COLO668 (cell line): Measurements from ENCODE around the gene CACNA2D3.

ENCODE experiments used
- DNase-seq: peaks from one replicate; lab custom pipeline; 2025; ENCODE audit not compliant: unreplicated experiment; lab: John Stamatoyannopoulos, UW

The CACNA2D3 gene

DNA sequence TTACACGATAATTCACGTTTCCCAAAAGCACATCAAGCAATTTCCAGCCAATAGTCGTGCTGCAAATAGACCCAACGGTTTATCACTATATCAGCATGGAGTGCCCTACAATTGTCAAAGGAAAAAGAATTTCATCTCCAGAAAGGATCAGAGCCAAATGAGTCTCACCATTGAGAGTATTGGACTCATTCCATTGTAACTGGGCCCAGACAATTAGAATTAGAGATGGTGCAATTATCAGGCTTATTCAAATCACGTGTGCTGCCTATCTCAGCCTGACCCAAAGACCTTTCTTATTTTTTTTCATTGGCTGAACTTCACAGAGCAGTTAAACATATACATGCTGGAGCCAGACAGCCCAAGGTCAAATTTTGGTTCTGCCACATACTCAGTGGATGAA lies 892.6 kb downstream of the CACNA2D3 start:
- no peak for DNase-seq

DNA sequence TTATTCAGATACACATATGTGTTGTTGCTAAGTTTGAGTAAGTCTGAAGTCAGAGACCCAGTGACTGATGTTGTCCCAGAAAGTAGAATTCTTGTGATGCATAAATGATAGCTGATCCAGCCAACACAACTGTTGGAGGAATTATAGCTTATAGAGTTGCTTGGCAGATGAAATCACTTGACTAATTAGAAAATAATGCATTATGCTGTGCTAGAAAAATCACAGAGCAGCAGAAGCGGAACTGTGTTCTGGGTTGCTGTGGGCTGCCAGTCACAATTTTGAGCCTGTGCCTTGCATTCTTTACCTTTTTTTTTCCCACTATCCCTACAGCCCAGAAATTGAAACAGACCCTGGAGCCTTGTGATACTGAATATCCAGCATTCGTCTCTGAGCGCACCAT lies 895.5 kb downstream of the CACNA2D3 start:
- DNase-seq, result no peak

DNA sequence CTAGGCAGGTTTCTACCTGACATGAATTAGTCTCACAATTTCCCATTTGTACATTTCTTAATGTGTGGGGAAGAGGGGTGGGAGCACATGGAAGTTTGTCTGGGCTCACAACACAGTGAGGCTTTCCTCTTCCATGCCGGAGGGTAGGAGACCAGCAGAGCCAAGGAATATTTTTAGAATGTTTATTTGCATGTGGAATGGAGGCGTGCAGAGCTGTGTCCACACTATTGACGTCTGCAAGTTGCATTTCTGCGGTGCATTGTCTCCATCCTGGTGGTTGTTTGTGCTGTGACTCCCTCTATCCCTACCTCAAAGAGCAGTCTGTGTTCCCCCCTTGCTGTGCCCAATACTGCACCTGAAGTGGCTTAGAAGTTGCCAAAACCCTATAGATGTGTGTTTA lies 908.6 kb downstream of the CACNA2D3 start:
- DNase-seq, result no peak

DNA sequence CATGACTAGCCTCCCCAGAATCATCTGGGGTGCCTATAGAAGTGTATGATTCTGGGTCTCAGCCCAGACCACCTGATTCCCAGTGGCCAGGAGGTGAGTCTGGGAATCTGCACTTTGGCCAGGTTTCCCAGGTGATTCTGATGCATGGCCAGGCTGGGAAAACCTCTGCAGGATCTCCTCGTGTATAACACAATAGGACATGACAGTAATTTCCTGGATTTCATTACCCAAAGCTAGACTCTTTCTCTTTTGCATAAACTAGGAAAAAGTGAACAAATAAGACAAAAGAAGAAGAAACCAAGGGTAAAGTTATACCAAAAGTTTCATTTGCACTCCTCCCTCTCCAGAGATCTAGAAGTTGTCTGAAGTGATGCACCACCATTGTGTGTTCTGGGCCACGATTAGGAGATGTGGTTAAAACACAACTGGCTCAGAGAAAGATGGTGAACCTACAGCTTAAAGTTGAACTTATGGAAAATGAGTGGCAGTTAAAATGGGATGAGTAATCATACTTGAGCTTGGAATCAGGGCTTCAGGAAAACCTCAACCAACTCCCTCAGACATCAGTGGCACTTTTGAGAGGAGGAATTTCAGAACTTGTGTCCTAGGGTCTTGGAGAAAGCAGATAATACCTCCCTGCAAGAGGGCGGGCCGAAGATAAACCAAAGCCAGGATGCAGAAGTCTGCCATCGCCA lies 914.7 kb downstream of the CACNA2D3 start:
- no peak for DNase-seq

DNA sequence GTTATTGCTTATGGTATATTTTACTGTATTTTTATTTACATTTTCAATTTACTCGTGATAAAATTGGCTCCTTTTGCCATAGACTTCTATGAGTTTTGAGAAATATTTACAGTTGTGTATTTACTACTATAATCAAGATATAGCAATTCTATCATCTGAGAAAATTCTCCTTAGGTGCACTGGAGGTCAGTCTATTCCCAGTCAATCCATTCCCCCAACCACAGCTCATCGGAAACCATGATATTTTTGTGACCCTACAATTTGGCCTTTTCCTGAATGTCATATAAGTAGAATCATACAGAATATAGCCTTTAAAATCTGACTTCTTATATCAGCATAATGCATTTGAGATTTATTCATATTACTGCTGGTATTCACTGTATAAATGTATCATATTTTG lies 920.2 kb downstream of the CACNA2D3 start:
- no peak for DNase-seq

DNA sequence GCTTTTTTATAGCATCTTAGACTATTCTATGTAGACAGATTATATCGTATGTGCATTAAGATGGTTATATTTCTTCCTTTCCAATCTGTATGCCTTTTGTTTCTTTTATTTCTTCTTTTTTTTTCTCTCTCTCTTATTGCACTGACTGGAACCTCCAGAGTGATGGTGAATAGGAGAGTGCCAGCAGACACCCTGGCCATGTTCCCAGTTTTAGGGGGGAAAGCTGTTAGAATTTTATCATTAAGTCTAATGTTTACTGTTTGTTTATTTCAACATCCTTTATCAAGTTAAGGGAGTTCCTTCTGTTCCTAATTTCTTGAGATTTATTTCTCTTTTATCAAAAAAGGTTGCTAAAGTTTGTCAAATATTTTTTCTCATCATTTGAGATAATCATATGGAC lies 922.1 kb downstream of the CACNA2D3 start:
- no peak for DNase-seq

DNA sequence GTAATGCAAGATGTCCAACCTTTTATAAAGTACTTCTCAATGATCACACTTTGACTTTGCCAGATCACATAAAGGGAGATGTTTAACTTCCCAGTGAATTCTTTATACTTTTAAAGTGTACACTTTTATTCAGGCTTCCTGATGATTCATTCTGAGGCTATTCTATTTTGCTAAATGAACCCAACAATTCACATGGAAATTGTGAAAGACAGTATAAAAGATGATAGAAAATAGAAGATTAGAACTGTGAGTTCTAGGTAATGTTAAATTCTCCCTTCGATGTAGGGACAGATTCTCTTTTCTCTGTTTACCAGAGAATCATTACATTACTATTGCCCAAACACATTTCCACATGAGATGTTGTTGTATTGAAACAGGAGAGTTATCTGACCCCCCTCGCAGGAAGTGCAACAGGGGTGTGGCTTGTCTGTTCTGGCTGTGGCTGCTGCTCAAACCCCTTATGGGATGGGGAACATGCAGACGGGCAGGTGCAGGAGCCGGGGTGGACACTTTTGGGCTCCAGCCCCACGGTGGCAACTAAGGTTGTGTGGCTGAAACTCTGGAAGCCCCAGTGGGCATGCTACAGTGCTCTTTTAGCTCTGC lies 936.8 kb downstream of the CACNA2D3 start:
- no peak for DNase-seq

DNA sequence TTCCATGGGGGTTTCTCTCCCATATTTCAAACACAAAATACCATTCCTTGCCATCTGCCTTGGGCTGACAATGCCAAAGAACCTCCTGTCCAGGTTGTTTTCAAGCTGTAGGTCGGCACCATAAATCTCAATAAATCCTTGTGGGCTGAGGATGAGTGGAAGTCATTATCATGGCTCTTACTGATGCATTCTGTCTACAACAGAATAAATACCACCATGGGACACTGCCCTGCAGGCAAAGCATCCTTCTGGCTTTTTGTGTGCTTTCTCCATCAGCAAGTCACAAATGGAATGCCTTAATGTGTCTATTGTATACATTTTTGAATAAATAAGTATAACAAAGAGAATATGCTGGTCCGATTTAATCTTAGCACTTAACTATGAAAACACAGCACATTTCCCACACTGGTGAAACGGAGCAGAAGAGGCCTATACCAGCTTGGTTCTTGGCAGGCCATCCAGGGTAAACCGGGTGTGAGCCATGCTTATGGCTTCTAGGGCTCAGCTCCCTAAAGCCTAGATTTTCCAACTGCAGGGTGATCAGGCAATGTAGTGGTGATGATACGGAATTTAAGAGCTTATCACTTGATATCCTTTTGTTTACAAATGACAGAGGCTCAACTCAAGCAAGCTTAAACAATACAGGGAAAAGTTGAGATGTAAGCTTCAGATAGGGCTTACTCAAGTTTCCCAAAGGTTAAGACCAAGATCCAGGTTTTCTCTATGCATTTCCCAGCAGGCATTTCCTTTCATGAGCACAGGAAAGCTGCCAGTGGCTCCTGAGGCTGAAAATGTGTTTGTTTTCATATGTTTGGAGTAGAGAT lies 938.8 kb downstream of the CACNA2D3 start:
- no peak for DNase-seq

DNA sequence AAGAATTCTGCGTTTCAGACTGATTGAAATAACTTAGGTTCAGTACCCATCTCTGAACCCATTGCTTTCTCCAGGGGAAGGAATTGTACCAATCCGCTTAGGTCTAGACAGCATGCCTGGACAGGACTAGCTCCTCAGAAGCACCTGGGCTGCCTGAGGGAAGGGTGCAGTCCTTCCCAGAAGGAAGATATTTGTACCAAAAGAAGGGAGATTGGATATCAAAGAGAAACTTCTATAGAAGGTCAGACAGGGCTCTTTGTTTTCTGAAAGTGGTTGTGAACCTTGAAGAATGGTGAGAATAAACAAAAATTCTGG lies 939.3 kb downstream of the CACNA2D3 start:
- no peak for DNase-seq

DNA sequence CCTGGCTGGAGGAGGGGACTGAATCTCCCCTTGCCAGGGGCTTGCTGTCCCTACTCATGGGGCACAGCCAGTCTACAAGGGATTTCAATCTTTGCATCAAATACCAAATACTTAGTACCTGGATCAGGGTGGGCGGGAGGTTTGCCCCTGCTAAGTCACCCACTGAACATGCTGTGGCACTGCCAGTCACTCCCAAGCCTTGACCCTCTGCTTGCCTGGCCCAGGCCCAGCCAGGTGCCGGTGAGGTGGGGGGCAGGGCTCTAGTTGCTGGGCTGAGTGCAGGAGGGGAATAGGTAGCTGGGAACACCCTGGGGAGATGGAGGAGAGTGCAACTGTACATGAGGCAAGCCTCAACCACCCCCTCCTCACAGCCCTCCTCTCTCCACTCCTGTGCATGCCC lies 941.8 kb downstream of the CACNA2D3 start:
- DNase-seq, result no peak

DNA sequence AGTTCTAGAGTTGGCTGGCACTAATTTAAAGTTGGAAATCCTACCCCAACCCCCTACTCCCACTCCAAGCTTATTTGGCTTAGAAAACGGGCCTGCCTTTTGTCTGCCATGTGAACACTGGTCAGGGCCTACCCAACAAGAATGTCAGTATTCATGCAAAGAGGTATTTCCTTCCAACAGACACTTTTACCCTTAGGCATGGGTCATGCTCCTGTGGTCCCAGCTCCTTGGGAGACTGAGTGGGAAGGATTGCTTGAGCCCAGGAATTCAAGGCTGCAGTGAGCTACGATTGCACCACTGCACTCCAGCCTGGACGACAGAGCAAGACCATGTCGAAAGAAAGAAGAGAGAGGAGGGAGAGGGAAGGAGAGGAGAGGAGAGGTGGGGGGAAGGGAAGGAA lies 943.0 kb downstream of the CACNA2D3 start:
- no peak for DNase-seq

DNA sequence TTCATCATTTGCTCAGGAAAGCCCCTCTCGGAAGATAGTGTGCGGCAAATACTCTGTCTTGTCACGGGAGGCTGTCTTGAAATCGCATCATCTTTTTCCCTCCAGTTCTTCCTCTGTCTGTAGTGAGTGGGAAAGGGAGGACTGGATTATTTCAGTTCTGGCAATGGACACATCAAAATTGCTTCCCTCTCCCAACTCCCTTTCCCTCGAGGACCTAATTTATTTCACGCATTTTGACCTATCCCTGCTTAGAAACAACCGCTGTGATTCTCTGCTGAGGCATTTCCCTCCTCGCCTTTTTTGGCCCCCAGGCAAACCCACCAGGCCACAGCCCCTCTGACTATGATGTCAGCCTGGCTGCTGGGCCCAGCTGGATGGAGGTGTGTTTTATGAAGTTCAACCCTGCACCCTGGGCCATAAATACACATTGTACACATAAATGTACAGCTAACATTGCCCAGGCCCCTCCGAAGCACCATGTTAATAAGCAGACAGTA lies 944.2 kb downstream of the CACNA2D3 start:
- DNase-seq, result no peak

DNA sequence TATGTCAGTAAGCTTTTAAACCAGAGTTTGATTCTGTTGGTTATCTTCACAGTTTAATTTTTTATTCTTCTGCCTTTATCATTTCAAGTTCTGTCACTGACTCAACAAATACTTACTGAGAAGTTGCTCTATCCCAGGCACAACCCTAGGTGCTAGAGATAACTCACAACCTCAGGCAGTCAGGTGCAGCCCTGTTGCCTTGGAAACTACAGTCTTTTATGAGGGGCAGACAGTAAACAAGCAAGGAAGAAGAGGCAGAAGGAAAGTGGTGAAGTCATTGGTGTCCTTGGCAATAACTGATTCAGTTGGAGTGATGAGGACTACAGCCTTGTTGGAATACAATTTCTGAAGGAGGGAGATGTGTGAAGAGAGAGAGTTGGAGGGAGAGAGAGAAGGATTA lies 947.6 kb downstream of the CACNA2D3 start:
- no peak for DNase-seq

DNA sequence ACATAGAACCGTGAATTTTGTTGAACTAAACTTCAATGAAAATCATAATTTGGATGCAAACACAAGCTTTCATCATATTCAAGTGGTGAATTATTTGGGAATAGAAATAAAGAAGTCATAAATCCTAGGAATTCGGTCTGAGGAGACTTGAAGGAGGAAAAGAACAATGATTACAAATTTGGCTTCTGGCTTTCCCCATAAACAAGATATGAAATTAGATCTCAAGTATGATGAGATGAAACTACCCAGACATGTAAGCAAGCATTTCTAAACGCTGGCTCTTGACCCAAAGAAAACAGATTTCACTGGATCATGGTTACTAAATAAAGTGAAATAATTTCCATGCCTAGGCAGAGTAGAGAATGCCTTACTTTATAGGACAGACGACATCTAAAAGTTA lies 952.4 kb downstream of the CACNA2D3 start:
- DNase-seq, result no peak

DNA sequence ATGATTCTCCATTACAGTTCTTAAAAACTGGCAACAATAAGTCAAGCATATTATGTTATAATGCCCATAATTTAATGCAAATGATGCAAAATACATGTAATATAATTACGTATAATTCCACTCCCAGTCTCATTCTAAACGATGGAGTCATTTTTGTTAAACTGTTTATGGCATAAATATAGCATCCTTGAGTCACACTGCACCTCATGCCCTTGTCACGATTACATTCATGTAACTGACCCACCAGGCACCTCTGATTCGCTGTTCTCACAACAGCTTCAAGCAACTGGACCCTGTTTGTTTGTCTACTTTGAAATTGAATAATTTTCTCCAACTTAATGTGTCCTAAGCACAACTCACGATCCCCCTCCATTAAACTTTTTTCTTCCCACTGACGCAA lies 953.5 kb downstream of the CACNA2D3 start:
- DNase-seq, result no peak

DNA sequence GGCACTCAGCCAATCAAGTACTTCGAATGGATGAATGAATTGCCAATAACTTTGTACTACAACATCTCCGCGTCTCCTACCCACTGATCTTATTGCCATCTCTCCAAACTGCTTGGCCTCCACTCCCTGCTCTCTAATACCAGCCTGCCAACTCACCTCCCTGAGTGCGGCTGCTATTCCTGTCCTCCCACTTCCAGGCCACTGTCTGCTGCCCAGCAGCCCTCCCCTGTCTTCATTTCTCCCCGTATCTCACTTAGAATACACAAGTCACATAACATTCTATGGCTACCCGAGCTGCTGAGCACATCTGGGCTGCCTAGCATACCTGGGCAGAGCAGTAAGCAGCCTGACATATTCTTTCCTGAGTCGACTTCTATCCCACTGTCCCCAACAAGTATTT lies 955.4 kb downstream of the CACNA2D3 start:
- DNase-seq, result no peak

DNA sequence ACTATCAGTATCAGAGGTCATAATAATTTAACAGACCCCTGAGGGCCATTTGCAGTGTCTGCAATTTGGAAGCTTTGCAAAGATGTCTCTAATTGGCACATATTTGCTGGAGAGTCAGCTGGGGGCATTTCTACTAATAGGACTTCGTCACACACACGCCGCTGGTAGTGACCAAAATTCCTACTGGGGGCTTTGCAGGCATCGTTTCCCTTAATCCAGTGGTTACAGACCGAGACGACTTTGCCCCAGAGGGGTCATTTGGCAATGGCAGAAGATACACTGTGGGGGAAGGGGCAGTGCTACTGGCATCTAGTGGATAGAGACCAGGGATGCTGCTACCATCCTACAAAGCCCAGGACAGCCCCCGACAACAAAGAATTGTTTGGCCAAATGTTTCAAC lies 956.5 kb downstream of the CACNA2D3 start:
- DNase-seq, result no peak

DNA sequence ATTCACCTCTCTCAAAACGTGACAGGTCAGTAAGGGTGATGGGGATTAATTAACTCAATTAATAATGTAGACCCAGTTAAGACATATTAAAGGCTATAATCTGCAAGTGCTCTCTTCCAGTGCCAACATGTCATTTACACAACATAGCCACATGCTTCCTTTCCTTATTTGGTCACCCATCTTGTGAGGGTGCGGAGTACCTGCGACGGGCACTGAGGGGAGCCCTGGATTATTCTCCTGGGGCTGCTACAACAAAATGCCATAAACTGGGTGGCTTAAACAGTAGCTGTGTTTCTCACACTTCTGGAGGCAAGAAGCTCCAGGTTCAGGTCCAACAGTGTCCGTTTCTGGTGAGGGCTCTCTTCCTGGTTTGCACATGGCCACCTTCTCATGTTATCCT lies 962.9 kb downstream of the CACNA2D3 start:
- DNase-seq, result no peak

DNA sequence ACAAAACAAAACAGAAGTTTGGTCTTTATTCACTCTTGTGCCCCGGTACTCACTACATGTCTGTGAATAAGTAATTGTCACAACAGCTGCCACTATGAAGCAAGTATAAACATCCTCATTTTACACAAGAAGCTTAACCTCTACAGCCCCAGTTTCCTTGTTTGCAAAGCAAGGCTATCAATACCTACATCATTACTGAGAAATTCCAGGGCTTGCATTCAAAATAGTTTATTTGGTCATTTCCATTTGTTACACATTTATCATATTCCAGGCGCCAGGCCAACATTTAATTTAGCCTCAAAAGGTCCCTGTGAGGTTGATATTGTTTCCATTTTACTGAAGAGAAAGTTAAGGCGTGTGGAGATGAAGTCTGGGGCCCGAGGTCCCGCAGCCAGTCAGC lies 966.9 kb downstream of the CACNA2D3 start:
- DNase-seq, result no peak

DNA sequence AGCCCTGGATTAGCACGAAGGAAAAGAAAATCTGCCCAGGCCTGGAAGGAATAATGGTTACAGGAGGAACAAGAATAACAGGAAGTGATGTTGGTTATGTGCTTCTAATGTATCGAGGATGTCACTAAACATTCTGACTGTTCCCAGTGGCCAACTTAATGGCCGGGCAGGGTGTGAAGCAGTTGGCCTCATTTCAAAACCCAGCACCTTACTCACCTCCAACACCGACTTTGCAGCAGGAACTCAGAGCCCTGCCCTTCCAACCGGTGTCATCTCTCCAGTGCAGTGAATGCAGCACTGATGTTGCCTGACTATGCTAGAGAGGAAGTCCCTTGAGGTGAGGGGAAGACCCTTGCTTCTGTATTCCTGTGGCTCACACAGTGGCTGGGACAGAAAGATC lies 967.9 kb downstream of the CACNA2D3 start:
- DNase-seq, result no peak

DNA sequence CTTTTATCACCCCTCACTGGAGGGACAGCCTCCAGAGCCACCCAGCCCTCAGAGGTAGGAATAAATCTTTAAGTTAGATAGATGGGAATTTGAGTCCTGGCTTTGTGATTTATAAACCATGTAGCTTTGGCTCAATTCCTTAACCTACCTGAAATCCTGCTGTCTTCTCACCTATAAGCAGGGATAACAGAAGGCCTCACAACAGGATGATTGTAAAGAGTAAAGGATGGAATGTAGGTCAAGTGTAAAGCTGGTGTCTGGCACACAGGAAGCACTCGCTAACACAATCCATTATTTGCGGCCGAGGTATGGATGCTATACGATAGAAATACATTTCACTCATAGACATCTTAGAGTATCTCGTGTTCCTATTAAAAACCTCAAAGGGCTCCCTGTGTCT lies 968.4 kb downstream of the CACNA2D3 start:
- no peak for DNase-seq
